ENCODE data around the gene MECP2. TPM values are rescaled to one million over a fixed set of nuclear protein-coding genes. Genes with fewer than 3 reads are reported as not detected.

MECP2 gene
- total RNA-seq, 1 donor from 2014 or later: 26.7 TPM

DNA sequence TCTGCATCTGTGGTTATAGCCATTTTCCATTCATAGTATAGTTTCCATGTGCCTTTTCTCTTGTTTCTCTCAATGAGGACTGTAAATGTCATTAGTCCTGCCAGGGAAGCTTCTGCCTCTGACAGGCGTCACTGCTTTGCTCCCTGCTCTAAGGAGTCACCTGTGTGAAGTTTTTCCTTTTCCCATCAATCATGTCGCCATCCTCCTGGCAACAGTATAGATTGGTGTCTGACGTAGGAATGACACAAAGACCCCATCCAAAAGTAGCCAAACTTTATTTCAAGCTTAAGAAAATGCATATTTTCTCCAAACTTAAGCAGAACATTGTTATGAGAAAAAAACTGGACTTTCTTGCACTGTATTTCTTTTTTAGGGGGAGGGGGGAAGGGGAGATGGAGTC lies 23.1 kb upstream of the MECP2 start:
- Histone ChIP-seq H3K4me1 (no peaks in the 10 kb centered on the region), H3K4me2 (no peak overlapping the region), H3K4me3 (no peak overlapping the region), H3K9me3 (ENCODE audit: low read depth) (peaks cover 3% of the 10 kb centered on the region), H3K9ac (no peak overlapping the region), H2AFZ (replicated peaks) (no peak overlapping the region), H3F3A (ENCODE audit: low read depth) (no peaks in the 10 kb centered on the region), H3K36me3 (no peaks in the 10 kb centered on the region), H3K27ac (no peak overlapping the region), H3K79me2 (ENCODE audit: low read depth) (no peaks in the 10 kb centered on the region), H3K27me3 (no peaks in the 10 kb centered on the region), H4K20me1 (ENCODE audit: low read depth) (no peaks in the 10 kb centered on the region)
- Mint-ChIP-seq H3K36me3 (no peaks in the 10 kb centered on the region), H3K27ac (no peak overlapping the region), H3K27me3 (ENCODE audit: insufficient read depth, low read depth) (peaks cover 8% of the 10 kb centered on the region), H3K4me3 (no peak overlapping the region), H3K4me1 (peaks cover 9% of the 10 kb centered on the region), H3K9me3 (peaks cover 24% of the 10 kb centered on the region)
- TF ChIP-seq CTCF (IDR thresholded peaks at IDR 0.05) (no peak), EZH2 (IDR thresholded peaks at IDR 0.05) (no peak), EZH2phosphoT487 (IDR thresholded peaks at IDR 0.05) (no peak)
- no peak for DNase-seq (ENCODE audit: low spot score)

DNA sequence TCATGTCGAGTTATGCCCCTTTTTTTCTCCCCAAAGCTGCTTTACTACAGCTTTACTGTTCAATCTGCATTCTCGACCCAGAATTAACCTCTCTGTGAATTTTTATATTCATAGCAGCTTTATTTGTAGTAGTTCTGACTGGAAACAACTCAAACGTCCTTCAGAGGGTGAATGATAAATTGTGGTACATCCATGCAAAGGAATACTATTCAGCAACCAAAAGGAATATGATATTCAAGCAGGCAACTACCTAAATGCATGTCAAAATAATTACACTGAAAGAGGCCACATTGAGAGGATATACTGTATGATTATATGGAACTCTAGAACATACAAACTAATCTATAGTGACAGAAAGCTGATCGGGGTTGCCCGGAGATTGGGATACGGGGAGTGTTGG lies 20.0 kb upstream of the MECP2 start:
- H3K27me3 ChIP-seq: no peaks in the 10 kb centered on the region
- peaks cover 3% of the 10 kb centered on the region for H3K9me3 ChIP-seq (ENCODE audit: low read depth)
- DNase-seq (ENCODE audit: low spot score): no peak
- no peaks in the 10 kb centered on the region for H3K79me2 ChIP-seq (ENCODE audit: low read depth)
- no peaks in the 10 kb centered on the region for H3K36me3 ChIP-seq
- H2AFZ ChIP-seq (replicated peaks): no peak overlapping the region
- H3K4me2 ChIP-seq: no peak overlapping the region
- H3K27ac ChIP-seq: no peak overlapping the region
- H3K9ac ChIP-seq: no peak overlapping the region
- no peaks in the 10 kb centered on the region for H4K20me1 ChIP-seq (ENCODE audit: low read depth)
- no peaks in the 10 kb centered on the region for H3K36me3 Mint-ChIP-seq
- no peak overlapping the region for H3K4me3 Mint-ChIP-seq
- peaks cover 10% of the 10 kb centered on the region for H3K27me3 Mint-ChIP-seq (ENCODE audit: insufficient read depth, low read depth)
- no peaks in the 10 kb centered on the region for H3K4me1 ChIP-seq
- peaks cover 22% of the 10 kb centered on the region for H3K9me3 Mint-ChIP-seq
- no peak overlapping the region for H3K4me3 ChIP-seq
- no peaks in the 10 kb centered on the region for H3F3A ChIP-seq (ENCODE audit: low read depth)
- no peak for TF ChIP-seq EZH2 (IDR thresholded peaks at IDR 0.05)
- TF ChIP-seq CTCF (IDR thresholded peaks at IDR 0.05): no peak
- no peak for TF ChIP-seq EZH2phosphoT487 (IDR thresholded peaks at IDR 0.05)
- H3K27ac Mint-ChIP-seq: no peak overlapping the region
- peaks cover 10% of the 10 kb centered on the region for H3K4me1 Mint-ChIP-seq

- H3F3A ChIP-seq (ENCODE audit: low read depth): no peaks in the 10 kb centered on the region
- peak; percentile 34 for DNase-seq (ENCODE audit: low spot score)
- Mint-ChIP-seq H3K4me3 (no peak overlapping the region), H3K27ac (peak overlapping the region; percentile 52), H3K9me3 (peaks cover 27% of the 10 kb centered on the region), H3K27me3 (ENCODE audit: insufficient read depth, low read depth) (peaks cover 7% of the 10 kb centered on the region), H3K4me1 (peaks cover 10% of the 10 kb centered on the region), H3K36me3 (no peaks in the 10 kb centered on the region)
- H3K4me2 ChIP-seq: peak overlapping the region; percentile 18
- peak overlapping the region; percentile 63 for H2AFZ ChIP-seq (replicated peaks)
- no peaks in the 10 kb centered on the region for H3K79me2 ChIP-seq (ENCODE audit: low read depth)
- H3K36me3 ChIP-seq: no peaks in the 10 kb centered on the region
- H3K9ac ChIP-seq: no peak overlapping the region
- peaks cover 3% of the 10 kb centered on the region for H3K9me3 ChIP-seq (ENCODE audit: low read depth)
- H3K4me3 ChIP-seq: no peak overlapping the region
- no peak overlapping the region for H3K27ac ChIP-seq
- TF ChIP-seq CTCF (IDR thresholded peaks at IDR 0.05): no peak
- no peaks in the 10 kb centered on the region for H4K20me1 ChIP-seq (ENCODE audit: low read depth)
- H3K27me3 ChIP-seq: no peaks in the 10 kb centered on the region
- no peaks in the 10 kb centered on the region for H3K4me1 ChIP-seq
These were observed 19.1 kb upstream of the MECP2 start for GRCh38 chrX:154116426-154117211.

Measured in neural progenitor cell (in vitro differentiated cells).